H9 (cell line): Measurements from ENCODE around the gene COQ8A. TPM values are rescaled to one million over a fixed set of nuclear protein-coding genes. Genes with fewer than 3 reads are reported as not detected.

ENCODE experiments used
- DNase-seq: peaks from one replicate; pipeline ENCODE4 v3.0.0-alpha.2; 2017
- H2AFZ ChIP-seq: one replicate; pipeline ENCODE4 v1.6.1; 2013; ENCODE audit warnings: mild to moderate bottlenecking, low read length, control low read depth, moderate library complexity
- H2AK5ac ChIP-seq: 2 replicates; pipeline ENCODE4 v1.6.1; 2013; ENCODE audit warnings: low read length, control low read depth, mixed read lengths; ENCODE audit not compliant: insufficient read length
- H2BK120ac ChIP-seq: one replicate; pipeline ENCODE4 v1.6.1; 2013; ENCODE audit warnings: low read depth, mild to moderate bottlenecking, low read length, control low read depth, inconsistent platforms; ENCODE audit not compliant: poor library complexity, severe bottlenecking
- H2BK12ac ChIP-seq: 2 replicates; pipeline ENCODE4 v1.6.1; 2013; ENCODE audit warnings: low read length, control low read depth, mixed read lengths, low read depth; ENCODE audit not compliant: insufficient read length
- H2BK15ac ChIP-seq: 2 replicates; pipeline ENCODE4 v1.6.1; 2013; ENCODE audit warnings: low read depth, low read length, control low read depth
- H2BK20ac ChIP-seq: one replicate; pipeline ENCODE4 v1.6.1; 2013; ENCODE audit warnings: low read depth, mild to moderate bottlenecking, low read length, control low read depth, inconsistent platforms; ENCODE audit not compliant: poor library complexity, severe bottlenecking
- H2BK5ac ChIP-seq: 2 replicates; pipeline ENCODE4 v1.6.1; 2013; ENCODE audit warnings: low read length, control low read depth, mixed read lengths; ENCODE audit not compliant: insufficient read length
- H3K14ac ChIP-seq: 2 replicates; pipeline ENCODE4 v1.6.1; 2013; ENCODE audit warnings: low read length, control low read depth; ENCODE audit not compliant: insufficient read depth
- H3K18ac ChIP-seq: 2 replicates; pipeline ENCODE4 v1.6.1; 2013; ENCODE audit warnings: low read depth, mild to moderate bottlenecking, mixed read lengths, low read length, control low read depth; ENCODE audit not compliant: insufficient read length
- H3K23ac ChIP-seq: 2 replicates; pipeline ENCODE4 v1.6.1; 2013; ENCODE audit warnings: low read length, control low read depth, mixed read lengths, low read depth; ENCODE audit not compliant: insufficient read length
- H3K23me2 ChIP-seq: 2 replicates; pipeline ENCODE4 v1.6.1; 2013; ENCODE audit warnings: low read depth, mild to moderate bottlenecking, mixed read lengths, low read length, control low read depth; ENCODE audit not compliant: insufficient read length, poor library complexity, severe bottlenecking
- H3K27ac ChIP-seq: 2 replicates; pipeline ENCODE4 v1.5.1; 2013; ENCODE audit warnings: low read length, control low read depth, mixed read lengths, low read depth; ENCODE audit not compliant: insufficient read length
- H3K27me3 ChIP-seq: 2 replicates; pipeline ENCODE4 v1.6.1; 2013; ENCODE audit warnings: low read length, control low read depth, inconsistent platforms; ENCODE audit not compliant: insufficient read depth
- H3K4ac ChIP-seq: 2 replicates; pipeline ENCODE4 v1.6.1; 2013; ENCODE audit warnings: low read depth, mild to moderate bottlenecking, control low read depth, inconsistent platforms, low read length, moderate library complexity
- H3K4me1 ChIP-seq: 2 replicates; pipeline ENCODE4 v1.6.1; 2013; ENCODE audit warnings: low read length, control low read depth, inconsistent platforms; ENCODE audit not compliant: insufficient read depth
- H3K4me2 ChIP-seq: 2 replicates; pipeline ENCODE4 v1.6.1; 2013; ENCODE audit warnings: low read length, control low read depth, mixed read lengths; ENCODE audit not compliant: insufficient read length, insufficient read depth
- H3K56ac ChIP-seq: 2 replicates; pipeline ENCODE4 v1.6.1; 2013; ENCODE audit warnings: low read depth, mild to moderate bottlenecking, mixed read lengths, low read length, control low read depth; ENCODE audit not compliant: insufficient read length
- H3K79me1 ChIP-seq: 2 replicates; pipeline ENCODE4 v1.6.1; 2013; ENCODE audit warnings: low read depth, mild to moderate bottlenecking, moderate library complexity, low read length, control low read depth, inconsistent platforms; ENCODE audit not compliant: insufficient read depth, poor library complexity, severe bottlenecking
- H3K79me2 ChIP-seq: 2 replicates; pipeline ENCODE4 v1.6.1; 2013; ENCODE audit warnings: low read length, control low read depth, inconsistent platforms; ENCODE audit not compliant: insufficient read depth
- H3K9ac ChIP-seq: 2 replicates; pipeline ENCODE4 v1.6.1; 2013; ENCODE audit warnings: low read length, control low read depth, mixed read lengths; ENCODE audit not compliant: insufficient read length; ENCODE audit errors: extremely low read depth
- H3K9me3 ChIP-seq: one replicate; pipeline ENCODE4 v1.6.1; 2013; ENCODE audit warnings: low read depth, low read length, inconsistent platforms; ENCODE audit not compliant: control insufficient read depth
- H3T11ph ChIP-seq: one replicate; pipeline ENCODE4 v1.6.1; 2013; ENCODE audit warnings: mild to moderate bottlenecking, low read length, control low read depth, inconsistent platforms
- H4K20me1 ChIP-seq: one replicate; pipeline ENCODE4 v1.6.1; 2013; ENCODE audit not compliant: control insufficient read depth, insufficient read length, insufficient read depth
- H4K5ac ChIP-seq: 2 replicates; pipeline ENCODE4 v1.6.1; 2013; ENCODE audit warnings: low read depth, mild to moderate bottlenecking, mixed read lengths, low read length, control low read depth; ENCODE audit not compliant: insufficient read length
- H4K8ac ChIP-seq: replicated peaks from 2 replicates; pipeline ENCODE4 v1.6.1; 2013; ENCODE audit warnings: low read length, control low read depth, mixed read lengths, low read depth; ENCODE audit not compliant: insufficient read length
- H4K91ac ChIP-seq: 2 replicates; pipeline ENCODE4 v1.6.1; 2013; ENCODE audit warnings: low read depth, mild to moderate bottlenecking, moderate library complexity, mixed read lengths, low read length, control low read depth; ENCODE audit not compliant: insufficient read length
- H3K27ac Mint-ChIP-seq, 3 experiments: 2 replicates in 2 of 3; 3 replicates in 1 of 3; pipeline ENCODE4 v1.8.0; 2020 to 2021; ENCODE audit warnings: mixed read lengths in 3 of 3, mild to moderate bottlenecking in 1 of 3, moderate library complexity in 1 of 3
- H3K27me3 Mint-ChIP-seq: 2 replicates; pipeline ENCODE4 v1.8.0; 2021; ENCODE audit warnings: low read depth, mild to moderate bottlenecking, moderate library complexity, mixed read lengths
- H3K36me3 Mint-ChIP-seq, 3 experiments: 2 replicates in 2 of 3; 3 replicates in 1 of 3; pipeline ENCODE4 v1.8.0; 2020 to 2021; ENCODE audit warnings: low read depth in 3 of 3, mixed read lengths in 3 of 3; ENCODE audit not compliant: insufficient read depth in 1 of 3
- H3K4me1 Mint-ChIP-seq, 2 experiments: 2 replicates each; pipeline ENCODE4 v1.8.0; 2020; ENCODE audit warnings: mixed read lengths in 2 of 2
- H3K4me3 Mint-ChIP-seq, 2 experiments: 2 replicates in 1 of 2; 3 replicates in 1 of 2; pipeline ENCODE4 v1.8.0; 2020 to 2021; ENCODE audit warnings: mild to moderate bottlenecking in 2 of 2, mixed read lengths in 2 of 2, moderate library complexity in 1 of 2
- H3K9me3 Mint-ChIP-seq, 2 experiments: 2 replicates in 1 of 2; 3 replicates in 1 of 2; pipeline ENCODE4 v1.8.0; 2020; ENCODE audit warnings: mild to moderate bottlenecking in 2 of 2, mixed read lengths in 2 of 2, moderate library complexity in 1 of 2
- WGBS: extraction: QIAGEN DNeasy Blood & Tissue Kit; methylation state at CpG from one replicate; pipeline ENCODE4 v1.1.7; 2013; ENCODE audit warnings: missing lambda C conversion rate, low lambda C conversion rate, mixed read lengths; ENCODE audit not compliant: insufficient read length; ENCODE audit errors: extremely low coverage; 5-methylcytosine and 5-hydroxymethylcytosine counted together
- total RNA-seq: library from RNA; stranded (reverse); gene quantifications from 2 replicates; pipeline ENCODE4 v1.2.1, GENCODE V29; 2021
- TF ChIP-seq, protein P1 (sequence below): fragments of 200-600 bp; sonication (generic); conservative IDR thresholded peaks from 3 replicates; pipeline ENCODE4 v1.8.0; 2021; ENCODE audit warnings: antibody characterized with exemption, mild to moderate bottlenecking

The COQ8A gene
- total RNA-seq, 1 experiment from 2014 or later, result 26.0 TPM

DNA sequence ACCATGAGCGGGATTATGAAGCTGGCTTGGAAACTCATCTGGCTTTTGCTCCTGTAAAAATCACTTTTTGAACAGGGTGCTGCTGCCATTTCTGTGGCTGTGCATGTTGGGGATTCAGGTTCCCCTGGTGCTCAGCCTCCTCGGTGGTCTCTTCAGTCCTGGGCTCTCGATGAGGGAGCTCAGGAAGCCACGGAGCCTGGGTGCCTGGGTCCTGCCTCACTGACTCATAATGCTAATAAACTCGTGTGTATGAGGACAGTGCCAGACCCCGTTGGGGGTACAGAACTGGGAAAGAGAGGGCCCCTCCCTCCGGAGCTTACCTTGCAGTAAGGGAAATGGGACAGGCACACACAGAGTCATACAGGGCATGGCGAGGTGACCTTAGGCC lies 5.8 kb downstream of the COQ8A start:
- no peak overlapping the region for H3K14ac ChIP-seq
- no peak overlapping the region for H3T11ph ChIP-seq
- H2BK20ac ChIP-seq, result no peak overlapping the region
- no peaks in the 10 kb centered on the region for H3K23me2 ChIP-seq
- H2BK15ac ChIP-seq, result no peak overlapping the region
- no peaks in the 10 kb centered on the region for H3K79me2 ChIP-seq
- Mint-ChIP-seq H3K9me3 (peaks cover 2 to 4% of the 10 kb centered on the region in 2 experiments; a peak in 1 of 5 replicates), H3K4me1 (peaks cover 43 to 51% of the 10 kb centered on the region in 2 experiments), H3K27me3 (peaks cover 4% of the 10 kb centered on the region), H3K4me3 (no peak overlapping the region), H3K27ac (peak overlapping the region in 2 of 3 experiments; percentile 18 to 23; a peak in 2 of 7 replicates), H3K36me3 (peaks cover 3 to 11% (median 9%) of the 10 kb centered on the region in 3 experiments)
- no peak overlapping the region for H2AFZ ChIP-seq
- H3K56ac ChIP-seq, result no peak overlapping the region
- peaks cover 5% of the 10 kb centered on the region for H3K79me1 ChIP-seq
- no peak overlapping the region for H4K8ac ChIP-seq
- no peak overlapping the region for H2BK5ac ChIP-seq
- no peak overlapping the region for H3K23ac ChIP-seq
- no CpG with 5 or more reads among the region's 8 CpGs for WGBS
- peaks cover 7% of the 10 kb centered on the region for H3K4me1 ChIP-seq
- H3K27me3 ChIP-seq, result no peaks in the 10 kb centered on the region
- no peak overlapping the region for H3K4me2 ChIP-seq
- H4K91ac ChIP-seq, result no peak overlapping the region
- no peak overlapping the region for H4K5ac ChIP-seq
- H3K9me3 ChIP-seq, result no peaks in the 10 kb centered on the region
- no peak overlapping the region for H3K9ac ChIP-seq
- TF ChIP-seq, protein P1, sequence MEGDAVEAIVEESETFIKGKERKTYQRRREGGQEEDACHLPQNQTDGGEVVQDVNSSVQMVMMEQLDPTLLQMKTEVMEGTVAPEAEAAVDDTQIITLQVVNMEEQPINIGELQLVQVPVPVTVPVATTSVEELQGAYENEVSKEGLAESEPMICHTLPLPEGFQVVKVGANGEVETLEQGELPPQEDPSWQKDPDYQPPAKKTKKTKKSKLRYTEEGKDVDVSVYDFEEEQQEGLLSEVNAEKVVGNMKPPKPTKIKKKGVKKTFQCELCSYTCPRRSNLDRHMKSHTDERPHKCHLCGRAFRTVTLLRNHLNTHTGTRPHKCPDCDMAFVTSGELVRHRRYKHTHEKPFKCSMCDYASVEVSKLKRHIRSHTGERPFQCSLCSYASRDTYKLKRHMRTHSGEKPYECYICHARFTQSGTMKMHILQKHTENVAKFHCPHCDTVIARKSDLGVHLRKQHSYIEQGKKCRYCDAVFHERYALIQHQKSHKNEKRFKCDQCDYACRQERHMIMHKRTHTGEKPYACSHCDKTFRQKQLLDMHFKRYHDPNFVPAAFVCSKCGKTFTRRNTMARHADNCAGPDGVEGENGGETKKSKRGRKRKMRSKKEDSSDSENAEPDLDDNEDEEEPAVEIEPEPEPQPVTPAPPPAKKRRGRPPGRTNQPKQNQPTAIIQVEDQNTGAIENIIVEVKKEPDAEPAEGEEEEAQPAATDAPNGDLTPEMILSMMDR, result no peak
- no peak overlapping the region for H2BK120ac ChIP-seq
- no peak overlapping the region for H3K4ac ChIP-seq
- no peak overlapping the region for H3K18ac ChIP-seq
- no peak overlapping the region for H3K27ac ChIP-seq
- no peak overlapping the region for H2BK12ac ChIP-seq
- no peaks in the 10 kb centered on the region for H4K20me1 ChIP-seq
- H2AK5ac ChIP-seq, result no peak overlapping the region
- DNase-seq, result no peak
